ENCODE results near the gene LTBP2. TPM values are rescaled to one million over a fixed set of nuclear protein-coding genes. Genes with fewer than 3 reads are reported as not detected.

LTBP2 gene
- polyA plus RNA-seq, 1 donor from 2014 or later: 0.33 TPM

DNA sequence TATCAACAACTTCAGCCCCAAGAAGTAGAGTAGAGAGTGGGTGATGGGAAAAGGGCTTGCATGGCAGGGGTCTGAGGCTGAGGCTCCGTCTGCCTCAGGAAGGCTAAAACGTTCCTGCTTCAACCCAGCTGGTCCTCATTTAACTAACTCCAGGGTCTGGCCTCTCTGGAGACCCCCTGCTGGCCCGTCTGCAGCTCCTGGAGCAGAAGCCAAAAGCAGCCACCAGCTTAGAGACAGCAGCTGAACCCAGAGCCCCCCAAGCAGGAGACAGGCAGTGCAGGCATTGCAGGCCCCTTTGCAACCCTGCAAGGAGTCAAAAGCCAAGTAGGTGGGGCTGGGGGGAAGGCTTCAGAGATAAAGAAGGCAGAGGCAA is 25.1 kb upstream of the LTBP2 start:
- TF ChIP-seq, protein P1, sequence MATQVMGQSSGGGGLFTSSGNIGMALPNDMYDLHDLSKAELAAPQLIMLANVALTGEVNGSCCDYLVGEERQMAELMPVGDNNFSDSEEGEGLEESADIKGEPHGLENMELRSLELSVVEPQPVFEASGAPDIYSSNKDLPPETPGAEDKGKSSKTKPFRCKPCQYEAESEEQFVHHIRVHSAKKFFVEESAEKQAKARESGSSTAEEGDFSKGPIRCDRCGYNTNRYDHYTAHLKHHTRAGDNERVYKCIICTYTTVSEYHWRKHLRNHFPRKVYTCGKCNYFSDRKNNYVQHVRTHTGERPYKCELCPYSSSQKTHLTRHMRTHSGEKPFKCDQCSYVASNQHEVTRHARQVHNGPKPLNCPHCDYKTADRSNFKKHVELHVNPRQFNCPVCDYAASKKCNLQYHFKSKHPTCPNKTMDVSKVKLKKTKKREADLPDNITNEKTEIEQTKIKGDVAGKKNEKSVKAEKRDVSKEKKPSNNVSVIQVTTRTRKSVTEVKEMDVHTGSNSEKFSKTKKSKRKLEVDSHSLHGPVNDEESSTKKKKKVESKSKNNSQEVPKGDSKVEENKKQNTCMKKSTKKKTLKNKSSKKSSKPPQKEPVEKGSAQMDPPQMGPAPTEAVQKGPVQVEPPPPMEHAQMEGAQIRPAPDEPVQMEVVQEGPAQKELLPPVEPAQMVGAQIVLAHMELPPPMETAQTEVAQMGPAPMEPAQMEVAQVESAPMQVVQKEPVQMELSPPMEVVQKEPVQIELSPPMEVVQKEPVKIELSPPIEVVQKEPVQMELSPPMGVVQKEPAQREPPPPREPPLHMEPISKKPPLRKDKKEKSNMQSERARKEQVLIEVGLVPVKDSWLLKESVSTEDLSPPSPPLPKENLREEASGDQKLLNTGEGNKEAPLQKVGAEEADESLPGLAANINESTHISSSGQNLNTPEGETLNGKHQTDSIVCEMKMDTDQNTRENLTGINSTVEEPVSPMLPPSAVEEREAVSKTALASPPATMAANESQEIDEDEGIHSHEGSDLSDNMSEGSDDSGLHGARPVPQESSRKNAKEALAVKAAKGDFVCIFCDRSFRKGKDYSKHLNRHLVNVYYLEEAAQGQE (IDR thresholded peaks at IDR 0.05; ENCODE audit: borderline replicate concordance): no peak
- TF ChIP-seq POLR2AphosphoS5 (IDR thresholded peaks at IDR 0.05) (no peak), MXI1 (conservative IDR thresholded peaks at IDR 0.05; ENCODE audit: poor library complexity, severe bottlenecking) (no peak), TAF1 (IDR thresholded peaks at IDR 0.05; ENCODE audit: low read depth) (no peak), SMC3 (conservative IDR thresholded peaks at IDR 0.05; ENCODE audit: poor library complexity) (no peak), EP300 (conservative IDR thresholded peaks at IDR 0.05; ENCODE audit: poor library complexity, severe bottlenecking) (no peak), RAD21 (conservative IDR thresholded peaks at IDR 0.05) (no peak), EZH2 (IDR thresholded peaks at IDR 0.05; ENCODE audit: borderline replicate concordance, insufficient read depth, low read length, poor library complexity, severe bottlenecking) (no peak)
- TF ChIP-seq, protein P2, sequence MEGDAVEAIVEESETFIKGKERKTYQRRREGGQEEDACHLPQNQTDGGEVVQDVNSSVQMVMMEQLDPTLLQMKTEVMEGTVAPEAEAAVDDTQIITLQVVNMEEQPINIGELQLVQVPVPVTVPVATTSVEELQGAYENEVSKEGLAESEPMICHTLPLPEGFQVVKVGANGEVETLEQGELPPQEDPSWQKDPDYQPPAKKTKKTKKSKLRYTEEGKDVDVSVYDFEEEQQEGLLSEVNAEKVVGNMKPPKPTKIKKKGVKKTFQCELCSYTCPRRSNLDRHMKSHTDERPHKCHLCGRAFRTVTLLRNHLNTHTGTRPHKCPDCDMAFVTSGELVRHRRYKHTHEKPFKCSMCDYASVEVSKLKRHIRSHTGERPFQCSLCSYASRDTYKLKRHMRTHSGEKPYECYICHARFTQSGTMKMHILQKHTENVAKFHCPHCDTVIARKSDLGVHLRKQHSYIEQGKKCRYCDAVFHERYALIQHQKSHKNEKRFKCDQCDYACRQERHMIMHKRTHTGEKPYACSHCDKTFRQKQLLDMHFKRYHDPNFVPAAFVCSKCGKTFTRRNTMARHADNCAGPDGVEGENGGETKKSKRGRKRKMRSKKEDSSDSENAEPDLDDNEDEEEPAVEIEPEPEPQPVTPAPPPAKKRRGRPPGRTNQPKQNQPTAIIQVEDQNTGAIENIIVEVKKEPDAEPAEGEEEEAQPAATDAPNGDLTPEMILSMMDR (IDR thresholded peaks at IDR 0.05; ENCODE audit: poor library complexity, severe bottlenecking): no peak
- no peak overlapping the region for H3K27ac ChIP-seq (ENCODE audit: low read length)

DNA sequence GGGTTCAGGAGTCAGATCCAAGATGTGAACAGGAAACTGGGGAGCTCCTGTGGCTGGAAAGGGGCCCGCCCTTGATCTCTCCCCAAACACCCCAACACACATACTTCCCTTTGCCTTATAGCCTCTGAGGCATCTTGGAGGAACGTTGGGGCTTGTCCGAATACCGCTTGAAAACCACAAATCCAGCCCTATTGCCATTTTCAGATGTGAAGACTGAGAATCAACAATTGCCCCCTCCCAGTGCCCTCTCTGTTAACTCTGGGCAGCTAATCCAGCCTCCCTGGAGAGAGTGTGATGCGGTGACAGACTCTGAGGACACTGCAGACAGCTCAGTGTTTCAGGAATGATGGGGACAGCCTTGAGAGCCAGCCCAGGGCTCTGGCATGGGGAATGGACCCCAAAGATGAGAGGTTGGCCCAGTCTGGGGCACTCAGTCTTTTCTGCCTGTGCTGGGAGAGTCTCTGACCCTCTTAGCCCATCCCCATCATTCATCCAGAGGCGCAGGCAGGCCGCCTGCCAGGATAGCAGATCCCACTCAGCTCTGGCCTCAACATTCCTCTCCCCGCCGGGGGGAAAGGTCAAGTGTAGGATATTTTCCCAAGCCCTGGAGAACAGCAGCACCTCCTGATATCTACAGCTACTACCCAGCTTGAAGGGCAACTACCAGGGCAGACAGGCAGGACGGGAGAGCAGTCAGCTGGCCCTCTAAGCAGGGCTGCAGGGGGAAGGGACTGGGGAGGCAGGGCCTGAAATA is 24.6 kb upstream of the LTBP2 start:
- no peak for TF ChIP-seq POLR2AphosphoS5 (IDR thresholded peaks at IDR 0.05)
- Histone ChIP-seq H3K27me3 (ENCODE audit: insufficient read depth, low read depth, low read length) (no peaks in the 10 kb centered on the region), H2AFZ (ENCODE audit: low read depth, low read length) (no peak overlapping the region), H3K79me2 (replicated peaks; ENCODE audit: insufficient read depth, low read length) (no peaks in the 10 kb centered on the region), H3K9me2 (ENCODE audit: insufficient read depth, low read length) (no peaks in the 10 kb centered on the region), H3K27ac (ENCODE audit: low read length) (no peak overlapping the region), H3K9ac (ENCODE audit: low read length) (no peak overlapping the region), H3F3A (ENCODE audit: insufficient read depth, low read length, poor library complexity, severe bottlenecking) (no peaks in the 10 kb centered on the region), H3K9me3 (ENCODE audit: low read length) (no peaks in the 10 kb centered on the region), H3K4me2 (ENCODE audit: low read length) (no peak overlapping the region), H3K4me3 (ENCODE audit: low read length) (no peak overlapping the region), H4K20me1 (ENCODE audit: insufficient read depth) (no peaks in the 10 kb centered on the region), H3K36me3 (ENCODE audit: insufficient read depth, low read length) (no peaks in the 10 kb centered on the region)

More for the DNA sequence above, 25.1 kb upstream of the LTBP2 start:
- no peak overlapping the region for H2AFZ ChIP-seq (ENCODE audit: low read depth, low read length)
- H3K4me3 ChIP-seq (ENCODE audit: low read length): no peak overlapping the region
- no peaks in the 10 kb centered on the region for H3K36me3 ChIP-seq (ENCODE audit: insufficient read depth, low read length)
- H3F3A ChIP-seq (ENCODE audit: insufficient read depth, low read length, poor library complexity, severe bottlenecking): no peaks in the 10 kb centered on the region
- no peaks in the 10 kb centered on the region for H3K9me2 ChIP-seq (ENCODE audit: insufficient read depth, low read length)
- H3K9me3 ChIP-seq (ENCODE audit: low read length): no peaks in the 10 kb centered on the region
- no peak overlapping the region for H3K4me2 ChIP-seq (ENCODE audit: low read length)
- no peaks in the 10 kb centered on the region for H3K27me3 ChIP-seq (ENCODE audit: insufficient read depth, low read depth, low read length)
- no peaks in the 10 kb centered on the region for H3K79me2 ChIP-seq (replicated peaks; ENCODE audit: insufficient read depth, low read length)
- no peaks in the 10 kb centered on the region for H4K20me1 ChIP-seq (ENCODE audit: insufficient read depth)
- H3K9ac ChIP-seq (ENCODE audit: low read length): no peak overlapping the region

Measured in neural cell (in vitro differentiated cells).